ENCODE data around the gene ALDH3B2.

ALDH3B2 gene

DNA sequence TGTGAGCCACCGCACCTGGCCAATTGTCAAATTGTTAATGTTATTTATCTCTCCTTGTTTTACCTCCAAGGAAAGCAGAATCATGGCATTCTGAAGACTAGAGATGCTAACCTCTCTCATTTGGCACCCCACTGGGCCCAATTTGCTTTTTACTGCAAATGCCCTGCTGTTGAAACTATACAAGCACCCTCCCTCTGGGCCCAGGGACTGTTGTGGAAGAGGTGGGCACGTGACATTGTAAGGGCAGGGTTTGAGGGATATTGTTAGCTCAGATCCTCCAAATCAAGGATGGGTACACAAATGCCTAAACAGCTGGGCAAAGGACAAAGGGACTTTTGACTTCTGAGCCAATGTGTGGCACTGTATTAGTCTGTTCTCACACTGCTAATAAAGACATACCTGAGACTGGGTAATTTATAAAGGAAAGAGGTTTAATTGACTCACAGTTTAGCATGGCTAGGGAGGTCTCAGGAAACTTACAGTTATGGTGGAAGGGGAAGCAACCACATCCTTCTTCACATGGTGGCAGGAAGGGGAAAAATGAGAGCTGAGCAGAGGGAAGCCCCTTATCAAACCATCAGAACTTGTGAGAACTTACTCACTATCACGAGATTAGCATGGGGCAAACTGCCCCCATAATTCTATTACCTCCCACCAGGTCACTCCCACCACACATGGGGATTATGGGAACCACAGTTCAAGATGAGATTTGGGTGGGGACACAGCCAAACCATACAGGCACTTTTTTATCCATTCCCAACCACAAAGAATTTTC lies 6.5 kb upstream of the ALDH3B2 start:
- DNase-seq (ENCODE audit: extremely low spot score), result no peak
- ChIA-PET CTCF (no interaction called here), POLR2A (no interaction called here)
- TF ChIP-seq SP1 (IDR thresholded peaks at IDR 0.05) (no peak), FOXK2 (IDR thresholded peaks at IDR 0.05) (no peak), FOXA1 (IDR thresholded peaks at IDR 0.05) (no peak)
- TF ChIP-seq, protein P1, sequence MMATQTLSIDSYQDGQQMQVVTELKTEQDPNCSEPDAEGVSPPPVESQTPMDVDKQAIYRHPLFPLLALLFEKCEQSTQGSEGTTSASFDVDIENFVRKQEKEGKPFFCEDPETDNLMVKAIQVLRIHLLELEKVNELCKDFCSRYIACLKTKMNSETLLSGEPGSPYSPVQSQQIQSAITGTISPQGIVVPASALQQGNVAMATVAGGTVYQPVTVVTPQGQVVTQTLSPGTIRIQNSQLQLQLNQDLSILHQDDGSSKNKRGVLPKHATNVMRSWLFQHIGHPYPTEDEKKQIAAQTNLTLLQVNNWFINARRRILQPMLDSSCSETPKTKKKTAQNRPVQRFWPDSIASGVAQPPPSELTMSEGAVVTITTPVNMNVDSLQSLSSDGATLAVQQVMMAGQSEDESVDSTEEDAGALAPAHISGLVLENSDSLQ (IDR thresholded peaks at IDR 0.05), result no peak

- ChIA-PET POLR2A (no interaction called here), CTCF (no interaction called here)
- no peak for DNase-seq (ENCODE audit: extremely low spot score)
- TF ChIP-seq BHLHE40 (IDR thresholded peaks at IDR 0.05; ENCODE audit: borderline replicate concordance), result no peak
- TF ChIP-seq SUZ12 (IDR thresholded peaks at IDR 0.05), result no peak
- TF ChIP-seq SP1 (IDR thresholded peaks at IDR 0.05), result no peak
- TF ChIP-seq LEF1 (IDR thresholded peaks at IDR 0.05; ENCODE audit: borderline replicate concordance), result no peak
- TF ChIP-seq FOXK2 (IDR thresholded peaks at IDR 0.05), result no peak
- no peak for TF ChIP-seq CTBP1 (IDR thresholded peaks at IDR 0.05; ENCODE audit: borderline replicate concordance)
- TF ChIP-seq TARDBP (IDR thresholded peaks at IDR 0.05), result no peak
- TF ChIP-seq FOXM1 (IDR thresholded peaks at IDR 0.05; ENCODE audit: borderline replicate concordance), result no peak
- no peak for TF ChIP-seq FOXA1 (IDR thresholded peaks at IDR 0.05)
- TF ChIP-seq HDGF (IDR thresholded peaks at IDR 0.05; ENCODE audit: borderline replicate concordance), result no peak
- TF ChIP-seq ZNF384 (IDR thresholded peaks at IDR 0.05), result no peak
- TF ChIP-seq L3MBTL2 (conservative IDR thresholded peaks at IDR 0.05), result no peak
- no peak for TF ChIP-seq NFRKB (IDR thresholded peaks at IDR 0.05)
These were observed 780 bp upstream of the ALDH3B2 start for GRCh38 chr11:67675058-67675747.

DNA sequence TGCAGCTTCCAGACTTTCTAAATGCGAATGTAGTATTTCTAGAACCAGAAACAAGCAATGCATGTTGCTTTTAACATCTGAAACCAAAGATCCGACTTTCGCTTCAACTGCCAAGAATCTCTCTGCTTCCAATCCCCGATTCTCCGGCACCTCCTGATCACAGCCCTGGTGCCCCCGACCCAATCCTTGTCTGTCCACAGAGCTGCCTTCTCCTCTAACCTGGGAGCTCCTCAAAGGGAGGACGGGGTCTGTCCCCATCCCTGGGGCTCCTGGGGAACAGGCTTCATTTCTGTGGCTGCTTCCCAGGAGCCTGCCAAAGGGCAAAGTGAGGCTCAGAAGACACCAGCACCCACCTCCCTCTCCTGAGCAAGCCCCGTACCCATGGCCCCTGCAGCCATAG lies 521 bp downstream of the ALDH3B2 start:
- POLR2A ChIA-PET, result no interaction called here
- DNase-seq (ENCODE audit: extremely low spot score), result no peak
- CTCF ChIA-PET, result no interaction called here

DNA sequence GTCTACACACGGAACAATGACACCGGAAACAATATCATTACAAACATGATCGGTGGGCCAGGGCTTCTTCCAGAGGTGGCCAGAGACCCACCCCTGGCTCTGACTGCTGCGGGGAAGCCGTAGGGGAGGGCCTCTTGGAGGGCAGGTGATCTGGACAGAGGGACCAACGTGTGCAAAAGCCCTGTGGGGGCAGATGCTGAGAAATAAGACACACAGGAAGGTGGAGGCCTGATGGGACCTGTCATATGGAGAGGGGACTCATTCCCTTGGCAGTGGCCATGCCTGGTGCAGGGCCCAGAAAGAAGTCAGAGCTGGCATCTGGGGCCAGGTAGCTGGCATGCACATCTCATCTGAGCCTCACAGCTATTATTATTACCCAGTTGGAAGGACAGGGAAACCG lies 1.1 kb downstream of the ALDH3B2 start:
- no peak for DNase-seq (ENCODE audit: extremely low spot score)
- POLR2A ChIA-PET, result no interaction called here
- no peak for TF ChIP-seq FOXM1 (IDR thresholded peaks at IDR 0.05; ENCODE audit: borderline replicate concordance)
- TF ChIP-seq, protein P1 (IDR thresholded peaks at IDR 0.05), result no peak
- TF ChIP-seq FOXA1 (IDR thresholded peaks at IDR 0.05), result no peak
- no peak for TF ChIP-seq LEF1 (IDR thresholded peaks at IDR 0.05; ENCODE audit: borderline replicate concordance)
- no peak for TF ChIP-seq SUZ12 (IDR thresholded peaks at IDR 0.05)
- TF ChIP-seq CTBP1 (IDR thresholded peaks at IDR 0.05; ENCODE audit: borderline replicate concordance), result no peak
- no peak for TF ChIP-seq ARNT (IDR thresholded peaks at IDR 0.05)
- TF ChIP-seq SP1 (IDR thresholded peaks at IDR 0.05), result no peak
- CTCF ChIA-PET, result no interaction called here

More for the DNA sequence above, 521 bp downstream of the ALDH3B2 start:
- TF ChIP-seq TARDBP (IDR thresholded peaks at IDR 0.05) (no peak), NFRKB (IDR thresholded peaks at IDR 0.05) (no peak), HDGF (IDR thresholded peaks at IDR 0.05; ENCODE audit: borderline replicate concordance) (no peak), ARNT (IDR thresholded peaks at IDR 0.05) (no peak), ZNF384 (IDR thresholded peaks at IDR 0.05) (no peak), FOXK2 (IDR thresholded peaks at IDR 0.05) (no peak), FOXM1 (IDR thresholded peaks at IDR 0.05; ENCODE audit: borderline replicate concordance) (no peak)

GRCh38 chr11:67671211-67671520 lies 3.3 kb downstream of the ALDH3B2 start:
- CTCF ChIA-PET, result no interaction called here
- DNase-seq (ENCODE audit: extremely low spot score), result no peak
- POLR2A ChIA-PET, result no interaction called here
- TF ChIP-seq ZNF384 (IDR thresholded peaks at IDR 0.05), result no peak
- no peak for TF ChIP-seq FOXM1 (IDR thresholded peaks at IDR 0.05; ENCODE audit: borderline replicate concordance)
- no peak for TF ChIP-seq TARDBP (IDR thresholded peaks at IDR 0.05)
- TF ChIP-seq FOXA1 (IDR thresholded peaks at IDR 0.05), result no peak
- TF ChIP-seq NFRKB (IDR thresholded peaks at IDR 0.05), result no peak
- TF ChIP-seq CTBP1 (IDR thresholded peaks at IDR 0.05; ENCODE audit: borderline replicate concordance), result no peak
- TF ChIP-seq SUZ12 (IDR thresholded peaks at IDR 0.05), result no peak
- no peak for TF ChIP-seq LEF1 (IDR thresholded peaks at IDR 0.05; ENCODE audit: borderline replicate concordance)
- TF ChIP-seq HDGF (IDR thresholded peaks at IDR 0.05; ENCODE audit: borderline replicate concordance), result no peak
- no peak for TF ChIP-seq ARNT (IDR thresholded peaks at IDR 0.05)
- no peak for TF ChIP-seq SP1 (IDR thresholded peaks at IDR 0.05)

DNA sequence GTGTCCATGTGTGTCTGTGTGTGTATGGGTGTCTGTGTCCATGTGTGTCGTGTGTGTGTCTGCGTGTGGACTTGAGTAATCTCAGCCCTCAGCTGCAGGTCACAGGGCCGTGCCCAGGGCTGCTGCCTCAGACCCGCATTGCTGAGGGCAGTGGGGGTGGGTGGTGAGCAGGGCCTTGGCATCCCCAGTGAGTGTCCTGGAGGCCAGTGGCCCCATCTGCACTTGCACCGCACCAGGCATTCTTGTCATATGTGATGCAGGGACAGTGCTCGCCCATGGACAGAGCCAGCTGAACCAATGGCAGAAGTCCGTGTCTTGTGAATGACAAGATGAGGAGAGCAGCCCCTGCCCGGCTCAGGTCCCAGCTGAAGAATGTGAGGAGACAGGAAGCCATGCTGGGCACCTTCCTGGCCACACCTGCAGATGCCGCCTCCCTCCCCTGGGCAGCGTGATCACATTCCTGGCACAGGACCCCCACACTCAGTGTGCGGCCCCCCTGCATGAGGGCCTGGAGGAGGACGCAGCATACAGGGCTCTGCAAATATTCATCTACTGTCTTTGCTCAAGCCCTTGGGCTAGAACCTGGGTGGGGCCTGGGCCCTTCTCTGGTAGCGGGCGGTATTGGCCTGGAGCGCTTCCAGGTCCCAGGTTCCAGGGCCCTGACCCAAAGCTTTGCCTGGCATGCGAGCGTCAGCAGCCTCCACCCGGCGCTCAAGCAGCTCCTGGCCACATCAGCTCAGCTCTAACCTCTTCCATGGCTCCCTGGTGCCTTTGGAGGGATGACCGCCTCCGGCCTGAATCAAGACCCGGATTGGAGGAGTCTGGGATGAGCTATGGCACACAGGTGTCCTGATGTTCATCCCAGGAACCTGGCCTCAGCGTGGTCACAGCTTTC lies 3.9 kb downstream of the ALDH3B2 start:
- ChIA-PET CTCF (no interaction called here), POLR2A (no interaction called here)

More for the DNA sequence above, 3.9 kb downstream of the ALDH3B2 start:
- TF ChIP-seq CTBP1 (IDR thresholded peaks at IDR 0.05; ENCODE audit: borderline replicate concordance) (no peak), TARDBP (IDR thresholded peaks at IDR 0.05) (no peak), ARNT (IDR thresholded peaks at IDR 0.05) (no peak), HDGF (IDR thresholded peaks at IDR 0.05; ENCODE audit: borderline replicate concordance) (no peak), SP1 (IDR thresholded peaks at IDR 0.05) (no peak), L3MBTL2 (conservative IDR thresholded peaks at IDR 0.05) (no peak), NFRKB (IDR thresholded peaks at IDR 0.05) (no peak), FOXA1 (IDR thresholded peaks at IDR 0.05) (no peak), SUZ12 (IDR thresholded peaks at IDR 0.05) (no peak), ELF4 (IDR thresholded peaks at IDR 0.05) (no peak), FOXK2 (IDR thresholded peaks at IDR 0.05) (no peak), ZNF384 (IDR thresholded peaks at IDR 0.05) (no peak), LEF1 (IDR thresholded peaks at IDR 0.05; ENCODE audit: borderline replicate concordance) (no peak), FOXM1 (IDR thresholded peaks at IDR 0.05; ENCODE audit: borderline replicate concordance) (no peak), BHLHE40 (IDR thresholded peaks at IDR 0.05; ENCODE audit: borderline replicate concordance) (no peak)
- TF ChIP-seq, protein P1 (IDR thresholded peaks at IDR 0.05), result no peak
- no peak for DNase-seq (ENCODE audit: extremely low spot score)

All from HEK293T (cell line).